ENCODE results near the gene MPRIP.
"Not testable (repeated sequence)": the region's sequence is repeated elsewhere in the genome, so short reads cannot be mapped to it uniquely, and the experiment has no call there.

MPRIP gene

DNA sequence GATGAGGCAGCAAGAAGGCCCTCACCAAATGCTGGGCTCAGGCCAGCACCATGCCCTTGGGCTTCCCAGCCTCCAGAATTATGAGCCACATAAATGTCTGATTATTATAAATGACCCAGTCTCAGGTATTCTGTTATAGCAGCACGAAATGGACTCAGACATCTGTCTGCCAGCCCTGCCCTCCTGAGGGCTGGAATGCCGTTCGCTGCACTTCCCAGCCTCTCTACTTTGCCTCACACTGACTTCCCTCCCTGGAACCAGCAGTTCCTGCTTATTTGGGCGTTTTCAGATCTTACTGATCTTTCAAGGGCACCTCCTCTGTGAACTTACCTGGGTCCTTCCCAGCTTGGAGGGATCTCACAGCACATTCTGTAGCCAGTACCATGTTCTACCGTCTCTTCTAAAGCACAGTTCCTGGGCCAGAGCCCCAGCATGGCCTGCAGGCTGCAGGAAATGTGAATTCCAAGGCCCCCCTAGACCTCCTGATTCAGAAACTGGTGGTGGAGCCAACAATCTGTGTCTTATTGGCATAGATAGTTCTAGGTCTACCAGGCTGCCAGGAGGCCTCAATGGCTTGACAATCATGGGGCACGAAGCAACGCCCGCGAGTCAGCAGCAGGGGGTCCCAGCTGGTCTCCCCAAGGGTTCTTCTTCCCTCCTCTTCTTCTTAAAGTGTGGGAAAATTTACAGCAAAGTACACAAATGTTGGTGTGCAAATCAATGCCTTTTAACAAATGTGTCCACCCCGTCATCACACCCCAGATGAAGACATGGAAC lies 33.4 kb upstream of the MPRIP start:
- Histone ChIP-seq H2BK12ac (ENCODE audit: low read length) (peak overlapping the region; percentile 5), H4K91ac (ENCODE audit: low read depth, low read length) (peak overlapping the region; percentile 25), H2BK120ac (ENCODE audit: insufficient read depth, low read length, poor library complexity) (peak overlapping the region; percentile 33)
- H2AK5ac ChIP-seq (ENCODE audit: low read length); H3K9me3 ChIP-seq (ENCODE audit: insufficient read depth, low read depth, low read length); H3K4me1 ChIP-seq (ENCODE audit: control insufficient read depth in 1 of 2, insufficient read depth in 2 of 2, low read length in 2 of 2); H3K23ac ChIP-seq (ENCODE audit: low read length); H4K8ac ChIP-seq (ENCODE audit: low read depth, low read length); H3K9ac ChIP-seq (ENCODE audit: low read length); H3K36me3 ChIP-seq (ENCODE audit: control insufficient read depth in 1 of 2, insufficient read depth in 2 of 2, low read length in 2 of 2); H2AFZ ChIP-seq (ENCODE audit: insufficient read depth, low read length, poor library complexity); H3K14ac ChIP-seq (ENCODE audit: low read length); H3K27ac ChIP-seq (ENCODE audit: low read depth, low read length); H3K79me1 ChIP-seq (ENCODE audit: low read length); H2BK5ac ChIP-seq (ENCODE audit: low read depth, low read length, poor library complexity); H3K27me3 ChIP-seq (ENCODE audit: insufficient read depth, low read length); H3K79me2 ChIP-seq (ENCODE audit: control insufficient read depth, insufficient read depth, low read length, poor library complexity); H3K18ac ChIP-seq (ENCODE audit: low read length); H3K4ac ChIP-seq (ENCODE audit: low read depth, low read length); H3K4me2 ChIP-seq (ENCODE audit: low read length); H4K12ac ChIP-seq (ENCODE audit: low read depth, low read length); H3K4me3 ChIP-seq (ENCODE audit: low read depth, low read length): not testable (repeated sequence)
- WGBS (ENCODE audit: extremely low coverage, insufficient coverage, insufficient read length): no CpG with 5 or more reads among the region's 10 CpGs
- DNase-seq: peak in 1 of 2 donors; percentile 59

DNA sequence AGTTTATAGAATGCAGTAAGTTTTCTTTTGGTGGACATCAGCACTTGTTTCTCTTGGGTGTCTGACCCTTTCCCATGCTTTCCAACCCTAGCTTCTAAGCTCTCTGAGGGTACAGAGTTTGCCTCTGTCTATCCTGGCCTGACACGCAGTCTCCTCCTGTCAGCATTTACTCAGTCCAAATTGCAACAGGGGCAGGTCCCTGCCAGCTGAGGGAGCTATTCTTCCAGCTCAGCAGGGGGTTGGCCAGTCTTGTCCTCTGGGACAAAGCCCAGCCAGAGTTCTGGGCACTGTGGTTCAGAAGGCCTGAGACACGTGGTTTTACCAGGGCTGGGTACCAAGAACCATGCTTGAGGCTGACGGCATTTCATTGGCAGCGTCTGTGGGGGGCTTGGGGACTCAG lies 32.3 kb upstream of the MPRIP start:
- not testable (repeated sequence) for H3K4ac ChIP-seq (ENCODE audit: low read depth, low read length); H4K8ac ChIP-seq (ENCODE audit: low read depth, low read length); H3K23ac ChIP-seq (ENCODE audit: low read length); H3K18ac ChIP-seq (ENCODE audit: low read length); H3K14ac ChIP-seq (ENCODE audit: low read length); H3K4me3 ChIP-seq (ENCODE audit: low read depth, low read length); H3K36me3 ChIP-seq (ENCODE audit: control insufficient read depth in 1 of 2, insufficient read depth in 2 of 2, low read length in 2 of 2); H3K27me3 ChIP-seq (ENCODE audit: insufficient read depth, low read length); H2BK12ac ChIP-seq (ENCODE audit: low read length); H2AFZ ChIP-seq (ENCODE audit: insufficient read depth, low read length, poor library complexity); H2AK5ac ChIP-seq (ENCODE audit: low read length); H3K4me1 ChIP-seq (ENCODE audit: control insufficient read depth in 1 of 2, insufficient read depth in 2 of 2, low read length in 2 of 2); H3K79me2 ChIP-seq (ENCODE audit: control insufficient read depth, insufficient read depth, low read length, poor library complexity); H4K12ac ChIP-seq (ENCODE audit: low read depth, low read length); H3K9ac ChIP-seq (ENCODE audit: low read length); H3K9me3 ChIP-seq (ENCODE audit: insufficient read depth, low read depth, low read length); H3K4me2 ChIP-seq (ENCODE audit: low read length)
- Histone ChIP-seq H3K27ac (ENCODE audit: low read depth, low read length) (peak overlapping the region; percentile 44), H2BK120ac (ENCODE audit: insufficient read depth, low read length, poor library complexity) (peak overlapping the region; percentile 69), H3K79me1 (ENCODE audit: low read length) (peaks cover 12% of the 10 kb centered on the region), H2BK5ac (ENCODE audit: low read depth, low read length, poor library complexity) (peak overlapping the region; percentile 44), H4K91ac (ENCODE audit: low read depth, low read length) (peak overlapping the region; percentile 59)
- WGBS (ENCODE audit: extremely low coverage, insufficient coverage, insufficient read length): no CpG with 5 or more reads among the region's 4 CpGs
- DNase-seq: peak in 1 of 2 donors; percentile 55

DNA sequence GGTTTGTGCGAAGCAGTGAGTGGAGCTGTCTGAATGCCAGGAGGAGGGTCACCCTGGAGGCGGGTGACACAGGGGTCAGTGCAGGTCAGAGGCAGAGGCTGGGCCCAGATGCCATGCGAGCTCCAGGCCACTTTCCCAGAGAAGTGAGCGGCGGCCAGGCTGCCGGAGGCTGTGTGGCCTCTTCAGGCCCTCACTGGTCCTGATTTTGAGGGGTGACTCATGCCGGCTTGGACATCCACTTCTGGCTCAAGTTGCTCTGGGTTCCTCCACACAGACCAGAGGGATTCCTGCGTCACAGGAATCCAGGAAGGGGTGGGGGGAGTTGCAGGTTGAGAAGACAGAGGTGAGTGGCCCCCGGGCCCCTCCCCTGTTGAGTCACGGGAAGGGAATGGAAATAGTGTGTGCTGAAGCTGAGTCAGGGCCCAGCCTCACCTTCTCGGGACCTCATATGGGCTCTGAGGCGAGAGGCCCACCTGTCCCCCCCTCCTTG lies 31.7 kb upstream of the MPRIP start:
- not testable (repeated sequence) for H3K36me3 ChIP-seq (ENCODE audit: control insufficient read depth in 1 of 2, insufficient read depth in 2 of 2, low read length in 2 of 2); H3K9me3 ChIP-seq (ENCODE audit: insufficient read depth, low read depth, low read length); H3K18ac ChIP-seq (ENCODE audit: low read length); H3K79me2 ChIP-seq (ENCODE audit: control insufficient read depth, insufficient read depth, low read length, poor library complexity); H2BK5ac ChIP-seq (ENCODE audit: low read depth, low read length, poor library complexity); H2BK120ac ChIP-seq (ENCODE audit: insufficient read depth, low read length, poor library complexity); H3K4ac ChIP-seq (ENCODE audit: low read depth, low read length); H3K23ac ChIP-seq (ENCODE audit: low read length); H3K27me3 ChIP-seq (ENCODE audit: insufficient read depth, low read length); H3K14ac ChIP-seq (ENCODE audit: low read length); H4K12ac ChIP-seq (ENCODE audit: low read depth, low read length); H2AFZ ChIP-seq (ENCODE audit: insufficient read depth, low read length, poor library complexity); DNase-seq; H2BK12ac ChIP-seq (ENCODE audit: low read length); H3K9ac ChIP-seq (ENCODE audit: low read length); H4K8ac ChIP-seq (ENCODE audit: low read depth, low read length); H3K4me2 ChIP-seq (ENCODE audit: low read length); H2AK5ac ChIP-seq (ENCODE audit: low read length); H4K91ac ChIP-seq (ENCODE audit: low read depth, low read length); H3K27ac ChIP-seq (ENCODE audit: low read depth, low read length); H3K4me3 ChIP-seq (ENCODE audit: low read depth, low read length)
- H3K79me1 ChIP-seq (ENCODE audit: low read length): peaks cover 12% of the 10 kb centered on the region
- peaks cover 9 to 12% of the 10 kb centered on the region in 2 experiments for H3K4me1 ChIP-seq (ENCODE audit: control insufficient read depth in 1 of 2, insufficient read depth in 2 of 2, low read length in 2 of 2)
- WGBS (ENCODE audit: extremely low coverage, insufficient coverage, insufficient read length): no CpG with 5 or more reads among the region's 12 CpGs

DNA sequence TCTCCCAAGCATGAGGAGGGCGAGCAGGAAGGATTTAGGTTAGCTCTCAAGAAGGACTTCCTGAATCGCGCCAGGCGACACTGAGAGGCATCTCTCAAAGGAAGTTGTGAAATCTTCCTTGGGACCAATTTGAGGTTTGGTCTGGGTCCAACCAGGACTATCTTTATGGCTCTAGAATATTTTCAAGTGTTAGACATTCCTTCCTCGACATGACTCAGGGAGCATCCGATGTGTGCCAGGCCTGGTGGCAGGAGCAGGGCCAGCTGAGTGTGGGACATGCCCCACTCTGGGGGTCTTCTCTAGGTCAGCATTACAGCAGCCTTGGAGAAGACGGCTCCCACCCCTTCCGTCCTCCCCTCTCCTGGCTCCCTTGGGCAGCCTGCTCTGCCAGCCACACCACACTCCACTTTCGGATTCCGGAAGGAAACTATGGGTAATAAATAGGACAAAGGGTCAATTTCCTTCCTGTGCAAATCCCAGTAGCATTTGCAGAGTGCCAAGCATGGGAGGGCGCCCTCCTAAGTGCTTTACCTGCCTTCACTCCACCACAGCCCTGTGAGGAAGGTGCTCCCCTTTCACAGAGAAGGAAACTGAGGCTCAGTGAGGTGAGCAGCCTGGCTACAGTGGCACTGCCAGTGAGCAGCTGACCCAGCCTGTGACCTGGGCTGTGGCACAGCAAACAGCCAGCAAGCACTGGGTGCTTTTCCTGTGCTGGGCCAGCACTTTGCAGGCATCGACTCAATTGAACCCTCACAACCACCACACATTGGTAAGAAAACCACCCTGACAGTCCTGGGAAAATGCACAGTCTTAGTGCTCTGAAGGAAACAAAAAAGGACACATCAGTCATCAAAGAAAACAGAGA lies 31.0 kb upstream of the MPRIP start:
- peaks cover 9 to 14% of the 10 kb centered on the region in 2 experiments for H3K4me1 ChIP-seq (ENCODE audit: control insufficient read depth in 1 of 2, insufficient read depth in 2 of 2, low read length in 2 of 2)
- not testable (repeated sequence) for H3K36me3 ChIP-seq (ENCODE audit: control insufficient read depth in 1 of 2, insufficient read depth in 2 of 2, low read length in 2 of 2); H4K12ac ChIP-seq (ENCODE audit: low read depth, low read length); H3K4ac ChIP-seq (ENCODE audit: low read depth, low read length); H3K27me3 ChIP-seq (ENCODE audit: insufficient read depth, low read length); H2AFZ ChIP-seq (ENCODE audit: insufficient read depth, low read length, poor library complexity); H4K8ac ChIP-seq (ENCODE audit: low read depth, low read length); H3K23ac ChIP-seq (ENCODE audit: low read length); H3K4me3 ChIP-seq (ENCODE audit: low read depth, low read length); H3K79me2 ChIP-seq (ENCODE audit: control insufficient read depth, insufficient read depth, low read length, poor library complexity); H3K4me2 ChIP-seq (ENCODE audit: low read length); H3K9me3 ChIP-seq (ENCODE audit: insufficient read depth, low read depth, low read length); H3K9ac ChIP-seq (ENCODE audit: low read length)
- peaks cover 12% of the 10 kb centered on the region for H3K79me1 ChIP-seq (ENCODE audit: low read length)
- peak overlapping the region; percentile 97 for H2AK5ac ChIP-seq (ENCODE audit: low read length)
- WGBS (ENCODE audit: extremely low coverage, insufficient coverage, insufficient read length): no CpG with 5 or more reads among the region's 12 CpGs
- H3K14ac ChIP-seq (ENCODE audit: low read length): peak overlapping the region; percentile 92
- DNase-seq: peak; percentile 54 to 77
- peak overlapping the region; percentile 99 for H2BK12ac ChIP-seq (ENCODE audit: low read length)
- peak overlapping the region; percentile 89 for H3K18ac ChIP-seq (ENCODE audit: low read length)
- H2BK5ac ChIP-seq (ENCODE audit: low read depth, low read length, poor library complexity): peak overlapping the region; percentile 96
- peak overlapping the region; percentile 76 for H3K27ac ChIP-seq (ENCODE audit: low read depth, low read length)
- peak overlapping the region; percentile 99 for H4K91ac ChIP-seq (ENCODE audit: low read depth, low read length)
- H2BK120ac ChIP-seq (ENCODE audit: insufficient read depth, low read length, poor library complexity): peak overlapping the region; percentile 93

Data from trophoblast cell (in vitro differentiated cells and primary cell).